ENCODE results near the gene MARK3. TPM values are rescaled to one million over a fixed set of nuclear protein-coding genes. Genes with fewer than 3 reads are reported as not detected.
A peak's percentile ranks its signal among the peaks of the same experiment; 100 is the strongest.

The MARK3 gene
- total and polyA plus RNA-seq, 2 experiments from 2014 or later = 72.9 to 88.3 TPM

DNA sequence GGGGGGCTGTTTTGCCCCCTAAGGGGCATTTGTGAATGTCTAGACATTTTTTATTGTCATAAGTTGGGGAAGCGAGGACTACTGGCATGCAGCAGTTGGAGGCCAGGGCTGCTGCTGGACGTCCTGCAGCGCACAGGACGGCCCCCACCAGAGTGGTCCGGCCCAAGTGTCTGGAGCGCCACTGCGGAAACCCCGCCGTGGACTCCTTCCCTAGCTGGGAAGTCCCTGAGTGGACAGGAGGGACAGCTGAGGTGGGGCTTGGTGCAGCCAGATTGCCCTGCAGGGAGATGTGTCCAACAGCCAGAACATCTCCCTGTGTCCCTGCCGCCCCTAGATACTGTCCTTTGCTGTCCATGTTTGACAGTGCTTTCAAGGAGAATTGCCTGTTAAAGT, 132.0 kb downstream of the MARK3 start:
- Histone ChIP-seq H3K4me3 (no peak overlapping the region), H3K9me3 (ENCODE audit: low read depth) (no peaks in the 10 kb centered on the region), H3K36me3 (no peaks in the 10 kb centered on the region), H3K27me3 (peaks cover 5% of the 10 kb centered on the region), H3K4me1 (ENCODE audit: low read depth) (peaks cover 24% of the 10 kb centered on the region), H3K27ac (peak overlapping the region; percentile 73)
- TF ChIP-seq, protein P1, sequence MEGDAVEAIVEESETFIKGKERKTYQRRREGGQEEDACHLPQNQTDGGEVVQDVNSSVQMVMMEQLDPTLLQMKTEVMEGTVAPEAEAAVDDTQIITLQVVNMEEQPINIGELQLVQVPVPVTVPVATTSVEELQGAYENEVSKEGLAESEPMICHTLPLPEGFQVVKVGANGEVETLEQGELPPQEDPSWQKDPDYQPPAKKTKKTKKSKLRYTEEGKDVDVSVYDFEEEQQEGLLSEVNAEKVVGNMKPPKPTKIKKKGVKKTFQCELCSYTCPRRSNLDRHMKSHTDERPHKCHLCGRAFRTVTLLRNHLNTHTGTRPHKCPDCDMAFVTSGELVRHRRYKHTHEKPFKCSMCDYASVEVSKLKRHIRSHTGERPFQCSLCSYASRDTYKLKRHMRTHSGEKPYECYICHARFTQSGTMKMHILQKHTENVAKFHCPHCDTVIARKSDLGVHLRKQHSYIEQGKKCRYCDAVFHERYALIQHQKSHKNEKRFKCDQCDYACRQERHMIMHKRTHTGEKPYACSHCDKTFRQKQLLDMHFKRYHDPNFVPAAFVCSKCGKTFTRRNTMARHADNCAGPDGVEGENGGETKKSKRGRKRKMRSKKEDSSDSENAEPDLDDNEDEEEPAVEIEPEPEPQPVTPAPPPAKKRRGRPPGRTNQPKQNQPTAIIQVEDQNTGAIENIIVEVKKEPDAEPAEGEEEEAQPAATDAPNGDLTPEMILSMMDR (IDR thresholded peaks at IDR 0.05; ENCODE audit: low read depth, low read length) = no peak
- DNase-seq (ENCODE audit: low read depth in 1 of 2, low spot score in 1 of 2) = no peak

DNA sequence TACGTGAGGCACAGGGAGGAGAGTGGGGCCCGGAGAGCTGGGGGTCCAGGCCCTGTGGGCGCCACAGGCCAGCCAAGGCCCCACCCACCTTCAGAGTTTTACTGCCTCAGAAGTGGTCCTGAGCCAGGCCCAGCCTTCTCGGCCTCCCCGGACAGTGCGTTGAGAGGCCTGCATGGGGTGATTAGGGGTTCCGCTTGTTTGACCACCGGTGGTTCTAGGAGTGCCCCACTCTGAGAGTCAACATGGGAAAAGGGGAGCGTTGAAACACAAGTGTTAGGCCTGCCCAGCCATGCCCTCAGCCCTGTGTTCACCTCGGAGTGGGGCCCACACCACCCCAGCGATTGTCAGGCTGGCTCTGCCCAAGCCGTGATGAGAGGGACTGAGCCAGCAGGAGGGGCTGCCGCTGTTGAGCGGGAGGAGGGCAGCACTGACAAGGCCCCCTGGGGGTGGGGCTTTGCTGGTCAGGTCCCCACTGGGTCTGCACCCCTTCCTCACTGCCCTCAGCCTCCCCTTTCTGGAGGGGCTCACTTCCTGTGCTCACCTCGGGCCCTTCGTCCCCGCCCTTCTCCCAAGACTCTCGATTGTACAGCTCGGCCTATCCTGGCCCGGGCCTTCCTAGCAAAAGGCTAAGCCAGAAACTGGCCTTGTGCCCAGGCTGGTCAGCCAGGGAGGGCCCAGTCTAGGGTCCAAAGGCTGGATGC, 132.7 kb downstream of the MARK3 start:
- Histone ChIP-seq H3K4me3 (no peak overlapping the region), H3K9me3 (ENCODE audit: low read depth) (no peaks in the 10 kb centered on the region), H3K4me1 (ENCODE audit: low read depth) (peaks cover 24% of the 10 kb centered on the region), H3K36me3 (no peaks in the 10 kb centered on the region), H3K27me3 (peaks cover 6% of the 10 kb centered on the region), H3K27ac (peak overlapping the region; percentile 73)
- peak in 1 of 2 donors; percentile 42 for DNase-seq (ENCODE audit: low read depth in 1 of 2, low spot score in 1 of 2)
- TF ChIP-seq, protein P1 (IDR thresholded peaks at IDR 0.05; ENCODE audit: low read depth, low read length) = no peak

DNA sequence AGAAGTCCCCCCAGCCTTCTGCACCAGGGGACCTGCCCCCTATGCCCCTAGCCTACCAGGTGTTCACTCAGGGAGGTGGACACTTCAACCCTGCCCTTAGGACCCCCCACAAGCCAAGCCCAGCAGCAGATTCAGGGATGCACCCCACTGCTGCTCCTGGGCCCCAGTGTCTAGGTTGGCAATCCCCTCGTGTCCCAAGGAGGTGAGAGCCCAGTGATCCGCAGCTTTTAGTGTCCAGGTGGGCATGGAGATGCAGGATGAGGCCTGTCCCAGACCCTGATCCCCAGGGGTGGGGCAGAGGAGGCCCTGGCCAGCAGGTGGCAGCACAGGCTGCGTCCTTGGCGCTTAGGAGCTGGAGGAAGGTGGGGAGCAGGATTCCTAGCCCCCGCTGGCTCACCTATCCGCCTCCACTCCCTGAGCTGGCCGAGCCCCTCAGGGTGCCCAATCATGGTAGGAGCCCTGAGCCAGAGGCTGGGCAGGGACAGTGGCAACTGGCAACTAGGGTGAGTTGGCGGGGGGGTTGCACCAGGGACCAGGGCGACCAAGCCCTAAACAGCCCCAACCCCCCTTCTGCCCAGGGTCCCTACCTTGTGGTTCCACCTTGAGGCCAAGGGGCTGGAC, 133.3 kb downstream of the MARK3 start:
- TF ChIP-seq, protein P1 (IDR thresholded peaks at IDR 0.05; ENCODE audit: low read depth, low read length) = peak; percentile 91
- Histone ChIP-seq H3K27me3 (peaks cover 13% of the 10 kb centered on the region), H3K9me3 (ENCODE audit: low read depth) (no peaks in the 10 kb centered on the region), H3K4me3 (no peak overlapping the region), H3K4me1 (ENCODE audit: low read depth) (peaks cover 29% of the 10 kb centered on the region), H3K36me3 (no peaks in the 10 kb centered on the region), H3K27ac (no peak overlapping the region)
- DNase-seq (ENCODE audit: low read depth in 1 of 2, low spot score in 1 of 2) = peak; percentile 55 to 68

DNA sequence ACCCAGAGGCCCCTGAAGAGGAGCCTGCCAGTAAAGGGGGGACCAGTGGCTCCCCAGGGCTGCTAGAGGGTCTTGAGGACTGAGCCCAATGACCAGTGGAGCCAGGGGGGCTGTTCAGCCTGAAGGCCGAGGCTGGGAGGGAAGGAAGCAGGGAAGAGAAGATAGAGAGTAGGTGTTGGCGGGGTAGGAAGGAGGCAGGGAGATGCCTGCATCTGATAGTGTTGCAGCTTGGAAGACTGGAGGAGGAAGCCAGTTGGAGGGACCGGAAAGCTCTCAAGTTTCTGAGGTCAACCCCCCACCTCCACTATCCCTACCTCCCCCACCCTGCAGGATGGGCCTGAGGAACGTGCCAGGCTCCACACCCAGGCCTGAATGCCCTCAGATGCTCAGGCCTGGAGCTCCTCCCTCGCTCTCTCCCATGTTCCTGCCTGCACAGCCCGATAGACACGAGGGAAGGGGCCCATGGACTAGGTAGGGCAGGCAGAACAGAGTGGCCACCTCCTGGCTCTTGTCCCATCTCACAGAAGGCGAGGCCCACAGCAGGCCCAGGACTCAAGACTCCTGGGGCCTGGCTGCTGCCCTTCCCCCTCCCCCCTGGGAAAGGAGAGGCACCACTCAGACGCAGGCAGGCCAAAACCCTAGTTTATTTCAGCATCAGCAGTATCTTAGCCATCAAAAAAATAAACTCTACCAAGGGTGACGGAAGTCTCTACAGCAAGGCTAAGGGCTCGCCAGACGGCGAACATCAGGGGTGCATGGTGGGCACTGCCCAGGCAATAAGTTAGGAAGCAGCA, 134.0 kb downstream of the MARK3 start:
- H3K36me3 ChIP-seq = no peaks in the 10 kb centered on the region
- H3K4me1 ChIP-seq (ENCODE audit: low read depth) = peaks cover 29% of the 10 kb centered on the region
- DNase-seq (ENCODE audit: low read depth in 1 of 2, low spot score in 1 of 2) = peak in 1 of 2 donors; percentile 33
- peaks cover 17% of the 10 kb centered on the region for H3K27me3 ChIP-seq
- TF ChIP-seq, protein P1 (IDR thresholded peaks at IDR 0.05; ENCODE audit: low read depth, low read length) = no peak
- H3K4me3 ChIP-seq = no peak overlapping the region
- H3K9me3 ChIP-seq (ENCODE audit: low read depth) = no peaks in the 10 kb centered on the region
- no peak overlapping the region for H3K27ac ChIP-seq

DNA sequence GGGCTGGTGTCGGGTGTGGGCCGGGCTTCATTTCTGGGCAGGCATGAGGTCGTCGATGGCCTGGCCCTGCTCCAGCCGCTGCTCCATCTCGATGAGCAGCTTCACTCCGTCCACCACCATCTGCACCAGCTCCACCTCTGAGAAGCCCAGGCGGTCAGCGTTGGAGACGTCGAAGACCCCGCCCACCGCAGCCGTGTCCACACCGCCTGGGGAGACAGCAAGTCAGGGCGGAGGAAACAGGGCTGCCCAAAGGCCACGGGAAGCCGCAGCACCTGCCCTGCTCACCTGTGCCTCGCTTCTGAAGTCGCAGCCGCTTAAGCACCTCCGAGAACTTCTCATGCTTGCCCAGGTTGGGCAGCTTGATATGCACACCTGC, 134.6 kb downstream of the MARK3 start:
- H3K9me3 ChIP-seq (ENCODE audit: low read depth) = no peaks in the 10 kb centered on the region
- TF ChIP-seq, protein P1 (IDR thresholded peaks at IDR 0.05; ENCODE audit: low read depth, low read length) = no peak
- DNase-seq (ENCODE audit: low read depth in 1 of 2, low spot score in 1 of 2) = no peak
- H3K27me3 ChIP-seq = peaks cover 17% of the 10 kb centered on the region
- H3K4me1 ChIP-seq (ENCODE audit: low read depth) = peaks cover 29% of the 10 kb centered on the region
- no peak overlapping the region for H3K27ac ChIP-seq
- no peak overlapping the region for H3K4me3 ChIP-seq
- no peaks in the 10 kb centered on the region for H3K36me3 ChIP-seq

Measured in cardiac muscle cell (in vitro differentiated cells and primary cell).